K562 (cell line): ENCODE results near the gene SLC44A1. TPM values are rescaled to one million over a fixed set of nuclear protein-coding genes. Genes with fewer than 3 reads are reported as not detected.

Experiments
- ATAC-seq: fragments of 200-7000 bp; cut with Tn5 transposase; 3 replicates; pipeline ENCODE4 v1.9.1; 2020; ENCODE audit warnings: moderate library complexity
- BruUV-seq: library from RNA; stranded (reverse); fragments of 400-500 nt; replicated peaks from 2 replicates; lab custom pipeline; 2021; lab: Mats Ljungman, UMichigan
- CTCF ChIA-PET: fragments of 300-600 bp; formaldehyde crosslinking; extraction: SDS; loops from one replicate; lab custom pipeline; 2021; ENCODE audit warnings: low intra/inter-chr PET ratio; lab: Yijun Ruan, JAX
- POLR2A ChIA-PET: fragments of 300-600, 350-650 bp; sonication (Branson Sonifier 250); formaldehyde crosslinking; extraction: SDS; loops from one replicate; lab custom pipeline; 2021; ENCODE audit warnings: antibody characterized with exemption, inconsistent platforms; lab: Yijun Ruan, JAX
- DNase-seq, 4 experiments: peaks; one replicate each; pipeline versions ENCODE4 v3.0.0 to v3.0.0-alpha.2; 2011 to 2018; ENCODE audit warnings: low spot score in 3 of 4, mixed read lengths in 3 of 4; ENCODE audit errors: extremely low read depth in 1 of 4
- FAIRE-seq: peaks from 2 replicates; lab custom pipeline; 2011; peaks lifted over from hg19 to GRCh38; lab: Jason Lieb, UNC
- H2AFZ ChIP-seq: 2 replicates; pipeline ENCODE4 v1.6.0; 2011; ENCODE audit warnings: low read depth, low read length, control low read depth, inconsistent platforms
- H3K27ac ChIP-seq: fragments of 200-600 bp; 3 replicates; pipeline ENCODE4 v1.8.0; 2011; ENCODE audit warnings: low read depth, mild to moderate bottlenecking, control low read depth, inconsistent platforms, low read length, moderate library complexity, mixed read lengths; ENCODE audit errors: extremely low read depth
- H3K27me3 ChIP-seq, 2 experiments: fragments of 300-600 bp in 1 of 2; 2 replicates in 1 of 2; 3 replicates in 1 of 2; pipeline versions ENCODE4 v1.6.0 to v1.8.0; 2011; ENCODE audit warnings: inconsistent platforms in 2 of 2, low read length in 2 of 2, mild to moderate bottlenecking in 1 of 2, mixed read lengths in 1 of 2, moderate library complexity in 1 of 2; ENCODE audit not compliant: control insufficient read depth in 2 of 2, insufficient read depth in 2 of 2
- H3K36me3 ChIP-seq: fragments of 300-600 bp; 3 replicates; pipeline ENCODE4 v1.8.0; 2011; ENCODE audit warnings: mild to moderate bottlenecking, low read length, inconsistent platforms; ENCODE audit not compliant: control insufficient read depth, insufficient read depth
- H3K4me1 ChIP-seq, 2 experiments: fragments of 200-600 bp in 1 of 2; replicated peaks in 1 of 2; 2 replicates in 1 of 2; 3 replicates in 1 of 2; pipeline versions ENCODE4 v1.5.1 to v1.8.0; 2011; ENCODE audit warnings: inconsistent platforms in 2 of 2, low read length in 2 of 2, mild to moderate bottlenecking in 1 of 2, mixed read lengths in 1 of 2, moderate library complexity in 1 of 2; ENCODE audit not compliant: control insufficient read depth in 2 of 2, insufficient read depth in 2 of 2
- H3K4me2 ChIP-seq: 2 replicates; pipeline ENCODE4 v1.6.1; 2011; ENCODE audit warnings: low read length, control low read depth, inconsistent platforms, mixed read lengths; ENCODE audit not compliant: insufficient read depth
- H3K4me3 ChIP-seq: fragments of 200-600 bp; sonication (generic), shearing (Covaris generic); 2 replicates; pipeline ENCODE4 v1.5.1; 2016; ENCODE audit warnings: control low read depth, inconsistent platforms
- H3K79me2 ChIP-seq: fragments of 200-600 bp; 3 replicates; pipeline ENCODE4 v1.8.0; 2011; ENCODE audit warnings: low read length, inconsistent platforms; ENCODE audit not compliant: control insufficient read depth, insufficient read depth
- H3K9ac ChIP-seq, 2 experiments: 2 replicates each; pipeline versions ENCODE4 v1.6.0 to v1.6.1; 2011; ENCODE audit warnings: low read depth in 2 of 2, low read length in 2 of 2, control low read depth in 1 of 2, inconsistent platforms in 1 of 2, mild to moderate bottlenecking in 1 of 2, mixed read lengths in 1 of 2; ENCODE audit not compliant: insufficient read depth in 1 of 2
- H3K9me1 ChIP-seq: one replicate; pipeline ENCODE4 v1.6.0; 2011; ENCODE audit warnings: inconsistent platforms, mild to moderate bottlenecking, low read length, moderate library complexity; ENCODE audit not compliant: control insufficient read depth, insufficient read depth
- H3K9me3 ChIP-seq: replicated peaks from 2 replicates; pipeline ENCODE4 v1.5.1; 2011; ENCODE audit warnings: low read depth, low read length, inconsistent platforms; ENCODE audit not compliant: control insufficient read depth, insufficient read depth
- H4K20me1 ChIP-seq: replicated peaks from 2 replicates; pipeline ENCODE4 v1.6.1; 2011; ENCODE audit warnings: low read length, inconsistent platforms, mixed read lengths; ENCODE audit not compliant: control insufficient read depth, insufficient read depth
- FOXJ3 ChIP-seq: sonication (generic); formaldehyde crosslinking; IDR thresholded peaks from 2 replicates; pipeline ENCODE4 v1.4.0; 2020; ENCODE audit warnings: mild to moderate bottlenecking, missing genetic modification reagents
- GTF2F1 ChIP-seq: IDR thresholded peaks from 2 replicates; pipeline ENCODE4 v1.6.1; 2011; ENCODE audit warnings: low read depth, low read length, improper control_type of control experiment
- KAT7 ChIP-seq: sonication (generic); formaldehyde crosslinking; IDR thresholded peaks from 2 replicates; pipeline ENCODE4 v1.8.0; 2022; ENCODE audit warnings: missing genetic modification reagents, mild to moderate bottlenecking, borderline replicate concordance
- POLR2AphosphoS2 ChIP-seq: IDR thresholded peaks from 2 replicates; pipeline ENCODE4 v1.6.1; 2012; ENCODE audit warnings: low read length, improper control_type of control experiment
- RNF2 ChIP-seq: sonication (generic); IDR thresholded peaks from 2 replicates; pipeline ENCODE4 v1.6.1; 2016
- SAP30 ChIP-seq: fragments of 200-600 bp; sonication (generic); IDR thresholded peaks from 2 replicates; pipeline ENCODE4 v1.6.1; 2012; ENCODE audit warnings: borderline replicate concordance, low read depth, mild to moderate bottlenecking, moderate library complexity, low read length, control low read depth, inconsistent platforms; ENCODE audit not compliant: insufficient read depth, poor library complexity, severe bottlenecking
- SIN3B ChIP-seq: fragments of 450-650 bp; IDR thresholded peaks from 2 replicates; pipeline ENCODE4 v1.6.1; 2017; ENCODE audit warnings: low read depth, mild to moderate bottlenecking, moderate library complexity
- TAF9B ChIP-seq: fragments of 450-650 bp; IDR thresholded peaks from 2 replicates; pipeline ENCODE4 v1.6.1; 2018; ENCODE audit warnings: mild to moderate bottlenecking; ENCODE audit not compliant: partially characterized antibody
- ZNF175 ChIP-seq: fragments of 200-800 bp; sonication (Bioruptor generic); IDR thresholded peaks from 2 replicates; pipeline ENCODE4 v1.6.1; 2016; ENCODE audit warnings: low read depth, mild to moderate bottlenecking, missing genetic modification characterization, missing compliant biosample characterization
- WGBS: fragments of 100-300 bp; shearing (Covaris generic); methylation state at CpG from one replicate; pipeline ENCODE4 v1.1.6; 2016; ENCODE audit warnings: low coverage, mixed read lengths; ENCODE audit not compliant: insufficient coverage; ENCODE audit errors: missing lambda C conversion rate; 5-methylcytosine and 5-hydroxymethylcytosine counted together
- in situ Hi-C: fragments of 300-500 bp; cut with MboI; formaldehyde crosslinking; loops from 4 replicates; pipeline ENCODE4 v1.15.0; 2018; ENCODE audit warnings: inconsistent platforms, mixed read lengths
- intact Hi-C: fragments of 100-400 bp; cut with micrococcal nuclease; formaldehyde crosslinking; loops from 2 replicates; pipeline ENCODE4 v1.14.2; 2022
- polyA plus RNA-seq, 8 experiments: library from polyadenylated mRNA; depleted of rRNA in 4 of 8; stranded (reverse) in 5 of 8; unstranded in 3 of 8; fragments of >200 nt; fragmentation: Nextera tagmentation in 2 of 8; fragmentation: Illumina TruSeq in 1 of 8; extraction: Ambion mirVana in 2 of 8; extraction: Trizol in 1 of 8; gene quantifications; 2 replicates each; pipeline versions ENCODE4 v1.2.1 to v1.2.3, GENCODE V29; 2011 to 2014; ENCODE audit warnings: inconsistent platforms in 1 of 8, missing spikeins in 1 of 8
- total RNA-seq, 7 experiments: library from RNA; depleted of rRNA in 6 of 7; stranded (reverse); fragments of >200 nt in 6 of 7; fragmentation: Illumina TruSeq in 2 of 7; extraction: Trizol in 2 of 7; gene quantifications; 2 replicates each; pipeline versions ENCODE4 v1.2.1 to v1.2.3, GENCODE V29; 2011 to 2021; ENCODE audit warnings: low replicate concordance in 1 of 7
- TF ChIP-seq, protein P1 (sequence below): fragments of 450-650 bp; formaldehyde crosslinking; IDR thresholded peaks from 2 replicates; pipeline ENCODE4 v1.4.0; 2020; ENCODE audit warnings: mild to moderate bottlenecking, mixed read lengths
- TF ChIP-seq, protein P2 (sequence below): fragments of 450-650 bp; IDR thresholded peaks from 2 replicates; pipeline ENCODE4 v1.6.1; 2017; ENCODE audit warnings: antibody characterized with exemption

Gene SLC44A1
- total and polyA plus RNA-seq, 9 of the 15 experiments (the other 6 are each of a cell fraction or from before 2014, with no cell fraction given): 0.11 to 0.59 (median 0.30) TPM

DNA sequence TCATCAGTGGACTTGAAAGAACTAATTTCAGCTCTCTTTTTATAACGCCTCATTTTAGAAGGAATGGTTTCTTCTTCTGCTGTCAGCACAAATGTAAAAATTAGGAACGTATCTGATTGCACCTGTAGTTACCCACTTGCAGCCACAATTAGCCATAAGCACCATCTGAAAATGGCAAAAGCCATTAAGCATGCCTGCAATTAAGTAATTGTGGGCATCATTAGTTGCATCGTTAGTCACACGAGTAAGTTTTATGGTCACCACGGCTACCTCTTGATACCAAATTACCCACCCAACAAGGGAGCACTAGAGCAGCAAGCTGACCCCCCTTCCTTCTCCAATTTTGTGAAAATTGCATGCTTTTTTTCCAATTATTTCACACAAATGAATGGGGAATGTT is 25.8 kb upstream of the SLC44A1 start:
- POLR2A ChIA-PET: interaction anchor here (0.7 kb wide), 1 partner anchor 26 kb away, joined by 3 read pairs; the partner anchor contains the start of gene SLC44A1
- FAIRE-seq: no peak
- in situ Hi-C loops: no loop called here
- TF ChIP-seq TAF9B (no peak), POLR2AphosphoS2 (no peak), SIN3B (no peak), KAT7 (CRISPR knock-in tag) (no peak), FOXJ3 (CRISPR knock-in tag) (no peak), RNF2 (no peak), ZNF175 (no peak), GTF2F1 (no peak), SAP30 (no peak)
- TF ChIP-seq, protein P1, sequence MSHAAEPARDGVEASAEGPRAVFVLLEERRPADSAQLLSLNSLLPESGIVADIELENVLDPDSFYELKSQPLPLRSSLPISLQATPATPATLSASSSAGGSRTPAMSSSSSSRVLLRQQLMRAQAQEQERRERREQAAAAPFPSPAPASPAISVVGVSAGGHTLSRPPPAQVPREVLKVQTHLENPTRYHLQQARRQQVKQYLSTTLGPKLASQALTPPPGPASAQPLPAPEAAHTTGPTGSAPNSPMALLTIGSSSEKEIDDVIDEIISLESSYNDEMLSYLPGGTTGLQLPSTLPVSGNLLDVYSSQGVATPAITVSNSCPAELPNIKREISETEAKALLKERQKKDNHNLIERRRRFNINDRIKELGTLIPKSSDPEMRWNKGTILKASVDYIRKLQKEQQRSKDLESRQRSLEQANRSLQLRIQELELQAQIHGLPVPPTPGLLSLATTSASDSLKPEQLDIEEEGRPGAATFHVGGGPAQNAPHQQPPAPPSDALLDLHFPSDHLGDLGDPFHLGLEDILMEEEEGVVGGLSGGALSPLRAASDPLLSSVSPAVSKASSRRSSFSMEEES: no peak
- TF ChIP-seq, protein P2, sequence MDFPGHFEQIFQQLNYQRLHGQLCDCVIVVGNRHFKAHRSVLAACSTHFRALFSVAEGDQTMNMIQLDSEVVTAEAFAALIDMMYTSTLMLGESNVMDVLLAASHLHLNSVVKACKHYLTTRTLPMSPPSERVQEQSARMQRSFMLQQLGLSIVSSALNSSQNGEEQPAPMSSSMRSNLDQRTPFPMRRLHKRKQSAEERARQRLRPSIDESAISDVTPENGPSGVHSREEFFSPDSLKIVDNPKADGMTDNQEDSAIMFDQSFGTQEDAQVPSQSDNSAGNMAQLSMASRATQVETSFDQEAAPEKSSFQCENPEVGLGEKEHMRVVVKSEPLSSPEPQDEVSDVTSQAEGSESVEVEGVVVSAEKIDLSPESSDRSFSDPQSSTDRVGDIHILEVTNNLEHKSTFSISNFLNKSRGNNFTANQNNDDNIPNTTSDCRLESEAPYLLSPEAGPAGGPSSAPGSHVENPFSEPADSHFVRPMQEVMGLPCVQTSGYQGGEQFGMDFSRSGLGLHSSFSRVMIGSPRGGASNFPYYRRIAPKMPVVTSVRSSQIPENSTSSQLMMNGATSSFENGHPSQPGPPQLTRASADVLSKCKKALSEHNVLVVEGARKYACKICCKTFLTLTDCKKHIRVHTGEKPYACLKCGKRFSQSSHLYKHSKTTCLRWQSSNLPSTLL: no peak

More for the DNA sequence above, 25.8 kb upstream of the SLC44A1 start:
- DNase-seq (no peak), ATAC-seq (no peak)
- Histone ChIP-seq H3K4me3 (no peak overlapping the region), H3K27me3 (peaks cover 0 to 6% of the 10 kb centered on the region in 2 experiments; a peak in 1 of 5 replicates), H3K9me3 (no peaks in the 10 kb centered on the region), H3K9me1 (no peaks in the 10 kb centered on the region), H3K36me3 (no peaks in the 10 kb centered on the region), H3K9ac (no peak overlapping the region), H3K27ac (no peak overlapping the region), H4K20me1 (no peaks in the 10 kb centered on the region), H2AFZ (no peak overlapping the region), H3K4me2 (no peak overlapping the region), H3K4me1 (no peaks in the 10 kb centered on the region), H3K79me2 (no peaks in the 10 kb centered on the region)
- CTCF ChIA-PET: no interaction called here
- 0% methylated on average over 5 of the region's 5 CpGs for WGBS
- intact Hi-C loops: no loop called here
- no TSS peak for BruUV-seq
